Measurements from ENCODE around the gene ENPP6. TPM values are rescaled to one million over a fixed set of nuclear protein-coding genes. Genes with fewer than 3 reads are reported as not detected.

The ENPP6 gene
- total and polyA plus RNA-seq, 4 donors = 30.4 to 53.3 (median 32.2) TPM

- Histone ChIP-seq H3K4me3 (ENCODE audit: low read depth, low read length) (no peak overlapping the region), H3K9me3 (ENCODE audit: control insufficient read depth, insufficient read depth, low read length) (no peaks in the 10 kb centered on the region), H3K36me3 (ENCODE audit: control insufficient read depth, insufficient read depth, low read length) (no peaks in the 10 kb centered on the region), H3K27ac (ENCODE audit: low read depth, low read length) (no peak overlapping the region), H3K27me3 (ENCODE audit: control insufficient read depth, insufficient read depth, low read length) (peaks cover 2% of the 10 kb centered on the region), H3K4me1 (ENCODE audit: control insufficient read depth, insufficient read depth, low read length) (no peaks in the 10 kb centered on the region)
- DNase-seq (ENCODE audit: low read depth in 4 of 6, low spot score in 6 of 6) = no peak
- WGBS (ENCODE audit: insufficient coverage) = 92% methylated on average over 5 of the region's 8 CpGs
These were observed 20.5 kb upstream of the ENPP6 start for GRCh38 chr4:184238072-184238745.

- Histone ChIP-seq H3K9me3 (ENCODE audit: control insufficient read depth, insufficient read depth, low read length) (no peaks in the 10 kb centered on the region), H3K27me3 (ENCODE audit: control insufficient read depth, insufficient read depth, low read length) (peaks cover 2% of the 10 kb centered on the region), H3K4me1 (ENCODE audit: control insufficient read depth, insufficient read depth, low read length) (no peaks in the 10 kb centered on the region), H3K4me3 (ENCODE audit: low read depth, low read length) (no peak overlapping the region), H3K27ac (ENCODE audit: low read depth, low read length) (no peak overlapping the region), H3K36me3 (ENCODE audit: control insufficient read depth, insufficient read depth, low read length) (no peaks in the 10 kb centered on the region)
- no CpG with 5 or more reads among the region's 2 CpGs for WGBS (ENCODE audit: insufficient coverage)
- DNase-seq (ENCODE audit: low read depth in 4 of 6, low spot score in 6 of 6) = no peak
These were observed 19.9 kb upstream of the ENPP6 start for GRCh38 chr4:184237612-184238011.

GRCh38 chr4:184235526-184235925 is 17.9 kb upstream of the ENPP6 start:
- H3K27ac ChIP-seq (ENCODE audit: low read depth, low read length) = no peak overlapping the region
- no peaks in the 10 kb centered on the region for H3K36me3 ChIP-seq (ENCODE audit: control insufficient read depth, insufficient read depth, low read length)
- H3K9me3 ChIP-seq (ENCODE audit: control insufficient read depth, insufficient read depth, low read length) = no peaks in the 10 kb centered on the region
- no peak overlapping the region for H3K4me3 ChIP-seq (ENCODE audit: low read depth, low read length)
- no peaks in the 10 kb centered on the region for H3K4me1 ChIP-seq (ENCODE audit: control insufficient read depth, insufficient read depth, low read length)
- peaks cover 2% of the 10 kb centered on the region for H3K27me3 ChIP-seq (ENCODE audit: control insufficient read depth, insufficient read depth, low read length)
- DNase-seq (ENCODE audit: low read depth in 4 of 6, low spot score in 6 of 6) = no peak
- 100% methylated on average over 2 of the region's 3 CpGs for WGBS (ENCODE audit: insufficient coverage)

GRCh38 chr4:184234155-184234554 is 16.5 kb upstream of the ENPP6 start:
- Histone ChIP-seq H3K9me3 (ENCODE audit: control insufficient read depth, insufficient read depth, low read length) (no peaks in the 10 kb centered on the region), H3K36me3 (ENCODE audit: control insufficient read depth, insufficient read depth, low read length) (no peaks in the 10 kb centered on the region), H3K27ac (ENCODE audit: low read depth, low read length) (no peak overlapping the region), H3K27me3 (ENCODE audit: control insufficient read depth, insufficient read depth, low read length) (peaks cover 2% of the 10 kb centered on the region), H3K4me1 (ENCODE audit: control insufficient read depth, insufficient read depth, low read length) (peaks cover 4% of the 10 kb centered on the region), H3K4me3 (ENCODE audit: low read depth, low read length) (no peak overlapping the region)
- DNase-seq (ENCODE audit: low read depth in 4 of 6, low spot score in 6 of 6) = no peak
- WGBS (ENCODE audit: insufficient coverage) = 93% methylated on average over 2 of the region's 4 CpGs

GRCh38 chr4:184232975-184233374 is 15.3 kb upstream of the ENPP6 start:
- 87% methylated on average over 4 of the region's 4 CpGs for WGBS (ENCODE audit: insufficient coverage)
- no peak overlapping the region for H3K27ac ChIP-seq (ENCODE audit: low read depth, low read length)
- peaks cover 4% of the 10 kb centered on the region for H3K4me1 ChIP-seq (ENCODE audit: control insufficient read depth, insufficient read depth, low read length)

GRCh38 chr4:184232202-184232601 is 14.5 kb upstream of the ENPP6 start:
- no peaks in the 10 kb centered on the region for H3K9me3 ChIP-seq (ENCODE audit: control insufficient read depth, insufficient read depth, low read length)
- no peaks in the 10 kb centered on the region for H3K36me3 ChIP-seq (ENCODE audit: control insufficient read depth, insufficient read depth, low read length)
- no peak for DNase-seq (ENCODE audit: low read depth in 4 of 6, low spot score in 6 of 6)
- H3K27me3 ChIP-seq (ENCODE audit: control insufficient read depth, insufficient read depth, low read length) = peaks cover 2% of the 10 kb centered on the region
- H3K4me1 ChIP-seq (ENCODE audit: control insufficient read depth, insufficient read depth, low read length) = peaks cover 4% of the 10 kb centered on the region
- no peak overlapping the region for H3K4me3 ChIP-seq (ENCODE audit: low read depth, low read length)
- WGBS (ENCODE audit: insufficient coverage) = 80% methylated on average over 1 of the region's 1 CpG
- H3K27ac ChIP-seq (ENCODE audit: low read depth, low read length) = no peak overlapping the region

More at GRCh38 chr4:184232975-184233374, 15.3 kb upstream of the ENPP6 start:
- Histone ChIP-seq H3K9me3 (ENCODE audit: control insufficient read depth, insufficient read depth, low read length) (no peaks in the 10 kb centered on the region), H3K36me3 (ENCODE audit: control insufficient read depth, insufficient read depth, low read length) (no peaks in the 10 kb centered on the region), H3K27me3 (ENCODE audit: control insufficient read depth, insufficient read depth, low read length) (peaks cover 2% of the 10 kb centered on the region), H3K4me3 (ENCODE audit: low read depth, low read length) (no peak overlapping the region)
- no peak for DNase-seq (ENCODE audit: low read depth in 4 of 6, low spot score in 6 of 6)

GRCh38 chr4:184231573-184231972 is 13.9 kb upstream of the ENPP6 start:
- WGBS (ENCODE audit: insufficient coverage) = no CpG with 5 or more reads among the region's 2 CpGs
- Histone ChIP-seq H3K9me3 (ENCODE audit: control insufficient read depth, insufficient read depth, low read length) (no peaks in the 10 kb centered on the region), H3K4me1 (ENCODE audit: control insufficient read depth, insufficient read depth, low read length) (peaks cover 4% of the 10 kb centered on the region), H3K27me3 (ENCODE audit: control insufficient read depth, insufficient read depth, low read length) (peaks cover 2% of the 10 kb centered on the region), H3K4me3 (ENCODE audit: low read depth, low read length) (no peak overlapping the region), H3K36me3 (ENCODE audit: control insufficient read depth, insufficient read depth, low read length) (no peaks in the 10 kb centered on the region), H3K27ac (ENCODE audit: low read depth, low read length) (no peak overlapping the region)
- DNase-seq (ENCODE audit: low read depth in 4 of 6, low spot score in 6 of 6) = no peak

- DNase-seq (ENCODE audit: low read depth in 4 of 6, low spot score in 6 of 6) = no peak
- Histone ChIP-seq H3K9me3 (ENCODE audit: control insufficient read depth, insufficient read depth, low read length) (peaks cover 2% of the 10 kb centered on the region), H3K4me1 (ENCODE audit: control insufficient read depth, insufficient read depth, low read length) (peaks cover 4% of the 10 kb centered on the region), H3K36me3 (ENCODE audit: control insufficient read depth, insufficient read depth, low read length) (no peaks in the 10 kb centered on the region), H3K4me3 (ENCODE audit: low read depth, low read length) (no peak overlapping the region), H3K27me3 (ENCODE audit: control insufficient read depth, insufficient read depth, low read length) (no peaks in the 10 kb centered on the region), H3K27ac (ENCODE audit: low read depth, low read length) (no peak overlapping the region)
- 99% methylated on average over 6 of the region's 7 CpGs for WGBS (ENCODE audit: insufficient coverage)
These were observed 10.5 kb upstream of the ENPP6 start for GRCh38 chr4:184228056-184228705.

- H3K27me3 ChIP-seq (ENCODE audit: control insufficient read depth, insufficient read depth, low read length) = no peaks in the 10 kb centered on the region
- peaks cover 13% of the 10 kb centered on the region for H3K4me1 ChIP-seq (ENCODE audit: control insufficient read depth, insufficient read depth, low read length)
- no peaks in the 10 kb centered on the region for H3K36me3 ChIP-seq (ENCODE audit: control insufficient read depth, insufficient read depth, low read length)
- WGBS (ENCODE audit: insufficient coverage) = 57% methylated on average over 8 of the region's 8 CpGs
- H3K4me3 ChIP-seq (ENCODE audit: low read depth, low read length) = peak overlapping the region; percentile 42
- H3K9me3 ChIP-seq (ENCODE audit: control insufficient read depth, insufficient read depth, low read length) = no peaks in the 10 kb centered on the region
- DNase-seq (ENCODE audit: low read depth in 4 of 6, low spot score in 6 of 6) = peak in 2 of 6 donors; percentile 21 to 30
- peak overlapping the region; percentile 49 for H3K27ac ChIP-seq (ENCODE audit: low read depth, low read length)
These were observed 1.2 kb downstream of the ENPP6 start for GRCh38 chr4:184216515-184216914.
